Measurements from ENCODE around the gene OR1F1. TPM values are rescaled to one million over a fixed set of nuclear protein-coding genes. Genes with fewer than 3 reads are reported as not detected.

OR1F1 gene
- total and polyA plus RNA-seq, 2 of the 8 experiments (the other 6 are each of a cell fraction or from before 2014, with no cell fraction given): 0.52 to 1.2 TPM

DNA sequence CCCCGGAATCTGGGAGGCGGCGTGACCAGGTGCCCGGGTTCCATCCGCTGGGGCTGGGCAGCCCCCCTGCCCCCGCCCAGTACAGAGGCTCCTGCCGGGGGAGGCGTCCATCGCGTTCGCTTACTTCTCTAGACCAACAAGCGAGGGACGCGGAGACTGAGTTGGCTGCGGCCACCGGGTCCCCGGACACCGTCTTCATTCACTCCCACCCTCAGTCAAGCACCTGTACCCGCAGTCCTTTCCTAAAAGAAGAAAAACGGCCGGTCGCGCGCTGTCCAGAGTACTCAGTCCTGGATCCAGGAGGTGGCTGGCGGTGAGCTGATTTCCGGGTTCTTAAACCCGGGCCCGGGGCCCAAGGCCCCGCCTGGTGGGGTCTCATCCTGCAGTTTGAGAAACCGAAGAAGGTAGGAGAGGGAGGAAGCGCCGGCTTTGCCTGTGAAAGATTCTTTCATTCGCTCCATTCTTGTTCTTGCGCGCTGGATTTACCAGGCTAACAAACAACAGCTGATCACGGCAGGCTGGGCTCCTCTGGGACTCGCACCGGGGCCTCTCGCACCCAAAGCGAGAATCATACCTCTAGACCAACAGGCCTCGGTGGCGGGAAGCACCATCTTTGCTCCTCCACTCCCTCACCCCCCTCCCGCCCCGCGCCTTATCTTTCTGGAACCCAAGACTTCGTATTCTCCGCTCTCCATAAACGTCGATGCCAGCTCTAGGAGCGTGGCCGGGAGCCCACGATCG, 17.4 kb upstream of the OR1F1 start (continued):
- TF ChIP-seq SAP30 (IDR thresholded peaks at IDR 0.05; ENCODE audit: insufficient read depth, insufficient replicate concordance, low read length) (peak; percentile 81), JUN (IDR thresholded peaks at IDR 0.05; ENCODE audit: low read depth, low read length) (no peak), CBX5 (IDR thresholded peaks at IDR 0.05; ENCODE audit: low read depth, low read length) (no peak), TAF1 (IDR thresholded peaks at IDR 0.05; ENCODE audit: low read depth, low read length) (peak; percentile 17; the same call in 1 of the 2 replicates), RAD21 (IDR thresholded peaks at IDR 0.05 in 1 of 2, conservative IDR thresholded peaks at IDR 0.05 in 1 of 2; ENCODE audit: low read depth in 2 of 2, low read length in 2 of 2) (no peak), CEBPB (IDR thresholded peaks at IDR 0.05; ENCODE audit: low read depth, low read length) (no peak), SP1 (IDR thresholded peaks at IDR 0.05; ENCODE audit: low read depth, low read length) (no peak)
- TF ChIP-seq, protein P1, sequence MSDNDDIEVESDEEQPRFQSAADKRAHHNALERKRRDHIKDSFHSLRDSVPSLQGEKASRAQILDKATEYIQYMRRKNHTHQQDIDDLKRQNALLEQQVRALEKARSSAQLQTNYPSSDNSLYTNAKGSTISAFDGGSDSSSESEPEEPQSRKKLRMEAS (IDR thresholded peaks at IDR 0.05): no peak
